H9 (cell line): ENCODE measurements around the gene KEAP1. TPM values are rescaled to one million over a fixed set of nuclear protein-coding genes. Genes with fewer than 3 reads are reported as not detected.

ENCODE experiments used
- DNase-seq: peaks from one replicate; pipeline ENCODE4 v3.0.0-alpha.2; 2017
- H2AFZ ChIP-seq: one replicate; pipeline ENCODE4 v1.6.1; 2013; ENCODE audit warnings: mild to moderate bottlenecking, low read length, control low read depth, moderate library complexity
- H2AK5ac ChIP-seq: 2 replicates; pipeline ENCODE4 v1.6.1; 2013; ENCODE audit warnings: low read length, control low read depth, mixed read lengths; ENCODE audit not compliant: insufficient read length
- H2BK120ac ChIP-seq: one replicate; pipeline ENCODE4 v1.6.1; 2013; ENCODE audit warnings: low read depth, mild to moderate bottlenecking, low read length, control low read depth, inconsistent platforms; ENCODE audit not compliant: poor library complexity, severe bottlenecking
- H2BK12ac ChIP-seq: 2 replicates; pipeline ENCODE4 v1.6.1; 2013; ENCODE audit warnings: low read length, control low read depth, mixed read lengths, low read depth; ENCODE audit not compliant: insufficient read length
- H2BK15ac ChIP-seq: 2 replicates; pipeline ENCODE4 v1.6.1; 2013; ENCODE audit warnings: low read depth, low read length, control low read depth
- H2BK20ac ChIP-seq: one replicate; pipeline ENCODE4 v1.6.1; 2013; ENCODE audit warnings: low read depth, mild to moderate bottlenecking, low read length, control low read depth, inconsistent platforms; ENCODE audit not compliant: poor library complexity, severe bottlenecking
- H2BK5ac ChIP-seq: 2 replicates; pipeline ENCODE4 v1.6.1; 2013; ENCODE audit warnings: low read length, control low read depth, mixed read lengths; ENCODE audit not compliant: insufficient read length
- H3K14ac ChIP-seq: 2 replicates; pipeline ENCODE4 v1.6.1; 2013; ENCODE audit warnings: low read length, control low read depth; ENCODE audit not compliant: insufficient read depth
- H3K18ac ChIP-seq: 2 replicates; pipeline ENCODE4 v1.6.1; 2013; ENCODE audit warnings: low read depth, mild to moderate bottlenecking, mixed read lengths, low read length, control low read depth; ENCODE audit not compliant: insufficient read length
- H3K23ac ChIP-seq: 2 replicates; pipeline ENCODE4 v1.6.1; 2013; ENCODE audit warnings: low read length, control low read depth, mixed read lengths, low read depth; ENCODE audit not compliant: insufficient read length
- H3K23me2 ChIP-seq: 2 replicates; pipeline ENCODE4 v1.6.1; 2013; ENCODE audit warnings: low read depth, mild to moderate bottlenecking, mixed read lengths, low read length, control low read depth; ENCODE audit not compliant: insufficient read length, poor library complexity, severe bottlenecking
- H3K27ac ChIP-seq: 2 replicates; pipeline ENCODE4 v1.5.1; 2013; ENCODE audit warnings: low read length, control low read depth, mixed read lengths, low read depth; ENCODE audit not compliant: insufficient read length
- H3K27me3 ChIP-seq: 2 replicates; pipeline ENCODE4 v1.6.1; 2013; ENCODE audit warnings: low read length, control low read depth, inconsistent platforms; ENCODE audit not compliant: insufficient read depth
- H3K4ac ChIP-seq: 2 replicates; pipeline ENCODE4 v1.6.1; 2013; ENCODE audit warnings: low read depth, mild to moderate bottlenecking, control low read depth, inconsistent platforms, low read length, moderate library complexity
- H3K4me1 ChIP-seq: 2 replicates; pipeline ENCODE4 v1.6.1; 2013; ENCODE audit warnings: low read length, control low read depth, inconsistent platforms; ENCODE audit not compliant: insufficient read depth
- H3K4me2 ChIP-seq: 2 replicates; pipeline ENCODE4 v1.6.1; 2013; ENCODE audit warnings: low read length, control low read depth, mixed read lengths; ENCODE audit not compliant: insufficient read length, insufficient read depth
- H3K56ac ChIP-seq: 2 replicates; pipeline ENCODE4 v1.6.1; 2013; ENCODE audit warnings: low read depth, mild to moderate bottlenecking, mixed read lengths, low read length, control low read depth; ENCODE audit not compliant: insufficient read length
- H3K79me1 ChIP-seq: 2 replicates; pipeline ENCODE4 v1.6.1; 2013; ENCODE audit warnings: low read depth, mild to moderate bottlenecking, moderate library complexity, low read length, control low read depth, inconsistent platforms; ENCODE audit not compliant: insufficient read depth, poor library complexity, severe bottlenecking
- H3K79me2 ChIP-seq: 2 replicates; pipeline ENCODE4 v1.6.1; 2013; ENCODE audit warnings: low read length, control low read depth, inconsistent platforms; ENCODE audit not compliant: insufficient read depth
- H3K9ac ChIP-seq: 2 replicates; pipeline ENCODE4 v1.6.1; 2013; ENCODE audit warnings: low read length, control low read depth, mixed read lengths; ENCODE audit not compliant: insufficient read length; ENCODE audit errors: extremely low read depth
- H3K9me3 ChIP-seq: one replicate; pipeline ENCODE4 v1.6.1; 2013; ENCODE audit warnings: low read depth, low read length, inconsistent platforms; ENCODE audit not compliant: control insufficient read depth
- H3T11ph ChIP-seq: one replicate; pipeline ENCODE4 v1.6.1; 2013; ENCODE audit warnings: mild to moderate bottlenecking, low read length, control low read depth, inconsistent platforms
- H4K20me1 ChIP-seq: one replicate; pipeline ENCODE4 v1.6.1; 2013; ENCODE audit not compliant: control insufficient read depth, insufficient read length, insufficient read depth
- H4K5ac ChIP-seq: 2 replicates; pipeline ENCODE4 v1.6.1; 2013; ENCODE audit warnings: low read depth, mild to moderate bottlenecking, mixed read lengths, low read length, control low read depth; ENCODE audit not compliant: insufficient read length
- H4K8ac ChIP-seq: replicated peaks from 2 replicates; pipeline ENCODE4 v1.6.1; 2013; ENCODE audit warnings: low read length, control low read depth, mixed read lengths, low read depth; ENCODE audit not compliant: insufficient read length
- H4K91ac ChIP-seq: 2 replicates; pipeline ENCODE4 v1.6.1; 2013; ENCODE audit warnings: low read depth, mild to moderate bottlenecking, moderate library complexity, mixed read lengths, low read length, control low read depth; ENCODE audit not compliant: insufficient read length
- H3K27ac Mint-ChIP-seq, 3 experiments: 2 replicates in 2 of 3; 3 replicates in 1 of 3; pipeline ENCODE4 v1.8.0; 2020 to 2021; ENCODE audit warnings: mixed read lengths in 3 of 3, mild to moderate bottlenecking in 1 of 3, moderate library complexity in 1 of 3
- H3K27me3 Mint-ChIP-seq: 2 replicates; pipeline ENCODE4 v1.8.0; 2021; ENCODE audit warnings: low read depth, mild to moderate bottlenecking, moderate library complexity, mixed read lengths
- H3K36me3 Mint-ChIP-seq, 3 experiments: 2 replicates in 2 of 3; 3 replicates in 1 of 3; pipeline ENCODE4 v1.8.0; 2020 to 2021; ENCODE audit warnings: low read depth in 3 of 3, mixed read lengths in 3 of 3; ENCODE audit not compliant: insufficient read depth in 1 of 3
- H3K4me1 Mint-ChIP-seq, 2 experiments: 2 replicates each; pipeline ENCODE4 v1.8.0; 2020; ENCODE audit warnings: mixed read lengths in 2 of 2
- H3K4me3 Mint-ChIP-seq, 2 experiments: 2 replicates in 1 of 2; 3 replicates in 1 of 2; pipeline ENCODE4 v1.8.0; 2020 to 2021; ENCODE audit warnings: mild to moderate bottlenecking in 2 of 2, mixed read lengths in 2 of 2, moderate library complexity in 1 of 2
- H3K9me3 Mint-ChIP-seq, 2 experiments: 2 replicates in 1 of 2; 3 replicates in 1 of 2; pipeline ENCODE4 v1.8.0; 2020; ENCODE audit warnings: mild to moderate bottlenecking in 2 of 2, mixed read lengths in 2 of 2, moderate library complexity in 1 of 2
- WGBS: extraction: QIAGEN DNeasy Blood & Tissue Kit; methylation state at CpG from one replicate; pipeline ENCODE4 v1.1.7; 2013; ENCODE audit warnings: missing lambda C conversion rate, low lambda C conversion rate, mixed read lengths; ENCODE audit not compliant: insufficient read length; ENCODE audit errors: extremely low coverage; 5-methylcytosine and 5-hydroxymethylcytosine counted together
- total RNA-seq: library from RNA; stranded (reverse); gene quantifications from 2 replicates; pipeline ENCODE4 v1.2.1, GENCODE V29; 2021
- TF ChIP-seq, protein P1 (sequence below): fragments of 200-600 bp; sonication (generic); conservative IDR thresholded peaks from 3 replicates; pipeline ENCODE4 v1.8.0; 2021; ENCODE audit warnings: antibody characterized with exemption, mild to moderate bottlenecking

KEAP1 gene
- total RNA-seq, 1 experiment from 2014 or later = 88.7 TPM

DNA sequence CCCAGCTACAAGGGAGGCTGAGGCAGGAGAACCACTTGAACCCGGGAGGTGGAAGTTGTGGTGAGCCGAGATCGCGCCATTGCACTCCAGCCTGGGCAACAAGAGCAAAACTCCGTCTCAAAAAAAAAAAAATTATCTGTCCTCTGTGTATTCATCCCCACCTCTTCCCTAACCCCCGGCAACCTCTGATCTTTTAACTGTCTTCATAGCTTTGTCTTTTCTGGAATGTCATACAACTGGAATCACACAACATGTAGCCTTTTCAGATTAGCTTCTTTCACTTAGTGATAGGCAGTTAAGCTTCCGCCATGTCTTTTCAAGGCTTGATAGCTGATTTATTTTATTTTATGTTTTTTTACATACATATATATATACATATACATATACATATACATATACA lies 22.5 kb upstream of the KEAP1 start:
- H2BK12ac ChIP-seq = no peak overlapping the region
- H2BK20ac ChIP-seq = no peak overlapping the region
- H2BK5ac ChIP-seq = no peak overlapping the region
- H3K18ac ChIP-seq = no peak overlapping the region
- peaks cover 3% of the 10 kb centered on the region for H3K27me3 Mint-ChIP-seq
- H3K79me1 ChIP-seq = no peaks in the 10 kb centered on the region
- no peak overlapping the region for H4K5ac ChIP-seq
- H3K23me2 ChIP-seq = no peaks in the 10 kb centered on the region
- no peak overlapping the region for H3K4ac ChIP-seq
- no CpG with 5 or more reads among the region's 7 CpGs for WGBS
- no peak overlapping the region for H2AFZ ChIP-seq
- H3K4me3 Mint-ChIP-seq = no peak overlapping the region
- no peaks in the 10 kb centered on the region for H3K4me1 ChIP-seq
- no peak overlapping the region for H4K91ac ChIP-seq
- no peak overlapping the region for H3K9ac ChIP-seq
- no peak overlapping the region for H3K27ac Mint-ChIP-seq
- no peak overlapping the region for H3K4me2 ChIP-seq
- H2AK5ac ChIP-seq = no peak overlapping the region
- no peaks in the 10 kb centered on the region for H3K36me3 Mint-ChIP-seq
- H3T11ph ChIP-seq = no peak overlapping the region
- no peak overlapping the region for H2BK15ac ChIP-seq
- no peaks in the 10 kb centered on the region for H3K9me3 ChIP-seq
- no peak overlapping the region for H3K27ac ChIP-seq
- H3K27me3 ChIP-seq = no peaks in the 10 kb centered on the region
- no peaks in the 10 kb centered on the region for H4K20me1 ChIP-seq
- H3K9me3 Mint-ChIP-seq = no peaks in the 10 kb centered on the region
- no peak overlapping the region for H3K56ac ChIP-seq
- H3K23ac ChIP-seq = no peak overlapping the region
- no peak for DNase-seq
- no peak overlapping the region for H4K8ac ChIP-seq
- no peaks in the 10 kb centered on the region for H3K4me1 Mint-ChIP-seq
- H3K79me2 ChIP-seq = no peaks in the 10 kb centered on the region
- no peak overlapping the region for H3K14ac ChIP-seq
- H2BK120ac ChIP-seq = no peak overlapping the region
- TF ChIP-seq, protein P1, sequence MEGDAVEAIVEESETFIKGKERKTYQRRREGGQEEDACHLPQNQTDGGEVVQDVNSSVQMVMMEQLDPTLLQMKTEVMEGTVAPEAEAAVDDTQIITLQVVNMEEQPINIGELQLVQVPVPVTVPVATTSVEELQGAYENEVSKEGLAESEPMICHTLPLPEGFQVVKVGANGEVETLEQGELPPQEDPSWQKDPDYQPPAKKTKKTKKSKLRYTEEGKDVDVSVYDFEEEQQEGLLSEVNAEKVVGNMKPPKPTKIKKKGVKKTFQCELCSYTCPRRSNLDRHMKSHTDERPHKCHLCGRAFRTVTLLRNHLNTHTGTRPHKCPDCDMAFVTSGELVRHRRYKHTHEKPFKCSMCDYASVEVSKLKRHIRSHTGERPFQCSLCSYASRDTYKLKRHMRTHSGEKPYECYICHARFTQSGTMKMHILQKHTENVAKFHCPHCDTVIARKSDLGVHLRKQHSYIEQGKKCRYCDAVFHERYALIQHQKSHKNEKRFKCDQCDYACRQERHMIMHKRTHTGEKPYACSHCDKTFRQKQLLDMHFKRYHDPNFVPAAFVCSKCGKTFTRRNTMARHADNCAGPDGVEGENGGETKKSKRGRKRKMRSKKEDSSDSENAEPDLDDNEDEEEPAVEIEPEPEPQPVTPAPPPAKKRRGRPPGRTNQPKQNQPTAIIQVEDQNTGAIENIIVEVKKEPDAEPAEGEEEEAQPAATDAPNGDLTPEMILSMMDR = no peak
